Kidney (tissue), 14 donors: Measurements from ENCODE around the gene TMEM191C. TPM values are rescaled to one million over a fixed set of nuclear protein-coding genes. Genes with fewer than 3 reads are reported as not detected.

Experiments used
- DNase-seq, 5 donors: peaks; one replicate each; pipeline ENCODE4 v3.0.0-alpha.2; 2013 to 2020
- FAIRE-seq: peaks from 2 replicates; lab custom pipeline; 2012; peaks lifted over from hg19 to GRCh38; lab: Jason Lieb, UNC
- H3K27ac ChIP-seq, 2 donors: one replicate each; pipeline ENCODE4 v1.7.0; 2013; ENCODE audit warnings: low read depth in 2 of 2, low read length in 2 of 2, inconsistent platforms in 1 of 2
- H3K27me3 ChIP-seq: one replicate; pipeline ENCODE4 v1.7.1; 2013; ENCODE audit warnings: low read length, inconsistent platforms; ENCODE audit not compliant: control insufficient read depth, insufficient read depth
- H3K36me3 ChIP-seq, 3 donors: one replicate each; pipeline versions ENCODE4 v1.7.0 to v1.7.1; 2013; ENCODE audit warnings: low read length in 3 of 3, control low read depth in 1 of 3, inconsistent platforms in 1 of 3; ENCODE audit not compliant: insufficient read depth in 3 of 3, control insufficient read depth in 2 of 3
- H3K4me1 ChIP-seq, 3 donors: one replicate each; pipeline versions ENCODE4 v1.7.0 to v1.7.1; 2013; ENCODE audit warnings: low read length in 3 of 3, inconsistent platforms in 1 of 3, low read depth in 1 of 3; ENCODE audit not compliant: control insufficient read depth in 2 of 3, insufficient read depth in 2 of 3
- H3K4me3 ChIP-seq, 3 donors: one replicate each; pipeline versions ENCODE4 v1.7.0 to v1.8.1; 2013; ENCODE audit warnings: low read length in 3 of 3, control low read depth in 1 of 3, inconsistent platforms in 1 of 3
- H3K9ac ChIP-seq, 3 donors: one replicate each; pipeline versions ENCODE4 v1.7.0 to v1.7.1; 2013; ENCODE audit warnings: low read length in 3 of 3, control low read depth in 1 of 3, inconsistent platforms in 1 of 3
- H3K9me3 ChIP-seq, 3 donors: one replicate each; pipeline versions ENCODE4 v1.7.0 to v1.7.1; 2013; ENCODE audit warnings: low read length in 3 of 3, control low read depth in 1 of 3, inconsistent platforms in 1 of 3; ENCODE audit not compliant: control insufficient read depth in 2 of 3, insufficient read depth in 1 of 3
- CTCF ChIP-seq: IDR thresholded peaks from 3 replicates; pipeline ENCODE4 v1.5.1; 2012; ENCODE audit warnings: mild to moderate bottlenecking, moderate library complexity, borderline replicate concordance; ENCODE audit not compliant: insufficient read depth; ENCODE audit errors: extremely low read depth
- intact Hi-C: fragments of 100-400 bp; cut with DNase I; formaldehyde crosslinking; loops from one replicate; pipeline ENCODE4 v1.11.1; 2022
- polyA plus RNA-seq: library from polyadenylated mRNA; stranded (reverse); fragments of 350-450 nt; fragmentation: Illumina TruSeq; extraction: RNeasy Lipid Tissue Mini Kit (QIAGEN cat#74804); gene quantifications from one replicate; pipeline ENCODE4 v1.2.3, GENCODE V29; 2014; ENCODE audit warnings: low read depth, low replicate concordance; ENCODE audit not compliant: insufficient read depth
- total RNA-seq: library from RNA; stranded (reverse); fragmentation: NEBNext Ultra II Directional; extraction: Animal tissue kit (Norgen Biotek cat#: 25700); gene quantifications from one replicate; pipeline ENCODE4 v1.2.1, GENCODE V29; 2021
- donor health status: control.
- donor health status: control.
- donor health status: control.
- donor health status: control.
- donor health status: control.
- donor health status: DM: yes; HTN: yes; CAD: no.
- donor health status: Normal renal cell carcinoma (clear cell type).

TMEM191C gene
- total and polyA plus RNA-seq, 2 donors from 2014 or later = 1.4 to 2.1 TPM

GRCh38 chr22:21443057-21443734, 24.0 kb upstream of the TMEM191C start:
- intact Hi-C loops = no loop called here
- H3K36me3 ChIP-seq = peaks cover 0 to 9% (median 5%) of the 10 kb centered on the region in 3 donors
- H3K27ac ChIP-seq = no peak overlapping the region
- DNase-seq (peak in 2 of 5 donors; percentile 8 to 60), FAIRE-seq (no peak)
- H3K4me3 ChIP-seq = no peak overlapping the region
- no peak for TF ChIP-seq CTCF
- no peaks in the 10 kb centered on the region for H3K27me3 ChIP-seq
- no peak overlapping the region for H3K9ac ChIP-seq
- no peaks in the 10 kb centered on the region for H3K9me3 ChIP-seq
- H3K4me1 ChIP-seq = peaks cover 0 to 3% (median 0%) of the 10 kb centered on the region in 3 donors

GRCh38 chr22:21443735-21444421, 23.3 kb upstream of the TMEM191C start:
- FAIRE-seq (no peak), DNase-seq (peak in 2 of 5 donors; percentile 8 to 59)
- H3K27ac ChIP-seq = no peak overlapping the region
- no peaks in the 10 kb centered on the region for H3K9me3 ChIP-seq
- H3K4me3 ChIP-seq = no peak overlapping the region
- H3K4me1 ChIP-seq = peaks cover 0 to 3% (median 0%) of the 10 kb centered on the region in 3 donors
- H3K27me3 ChIP-seq = no peaks in the 10 kb centered on the region
- H3K36me3 ChIP-seq = peaks cover 0 to 9% (median 5%) of the 10 kb centered on the region in 3 donors
- H3K9ac ChIP-seq = no peak overlapping the region
- intact Hi-C loops = no loop called here
- TF ChIP-seq CTCF = no peak

GRCh38 chr22:21444701-21445436, 22.3 kb upstream of the TMEM191C start:
- TF ChIP-seq CTCF = no peak
- Histone ChIP-seq H3K4me1 (peaks cover 0 to 3% (median 0%) of the 10 kb centered on the region in 3 donors), H3K36me3 (peaks cover 0 to 9% (median 5%) of the 10 kb centered on the region in 3 donors), H3K27ac (no peak overlapping the region), H3K27me3 (no peaks in the 10 kb centered on the region), H3K9ac (no peak overlapping the region), H3K9me3 (no peaks in the 10 kb centered on the region), H3K4me3 (no peak overlapping the region)
- intact Hi-C loops = no loop called here
- no peak for FAIRE-seq
- DNase-seq = peak in 2 of 5 donors; percentile 6 to 69
